Stimulated activated CD8-positive, alpha-beta memory T cell treated with anti-CD3 and anti-CD28 coated beads, Interleukin-12 subunit alpha, Interleukin-12 subunit beta, amount 100 ng/mL, for 24 hours (primary cell): ENCODE measurements around the gene ULK4.
"Not testable (repeated sequence)": the region's sequence is repeated elsewhere in the genome, so short reads cannot be mapped to it uniquely, and the experiment has no call there.

ENCODE experiments used
- DNase-seq: peaks from one replicate; pipeline ENCODE4 v3.0.0-alpha.2; 2020; ENCODE audit errors: extremely low read depth

The ULK4 gene

DNA sequence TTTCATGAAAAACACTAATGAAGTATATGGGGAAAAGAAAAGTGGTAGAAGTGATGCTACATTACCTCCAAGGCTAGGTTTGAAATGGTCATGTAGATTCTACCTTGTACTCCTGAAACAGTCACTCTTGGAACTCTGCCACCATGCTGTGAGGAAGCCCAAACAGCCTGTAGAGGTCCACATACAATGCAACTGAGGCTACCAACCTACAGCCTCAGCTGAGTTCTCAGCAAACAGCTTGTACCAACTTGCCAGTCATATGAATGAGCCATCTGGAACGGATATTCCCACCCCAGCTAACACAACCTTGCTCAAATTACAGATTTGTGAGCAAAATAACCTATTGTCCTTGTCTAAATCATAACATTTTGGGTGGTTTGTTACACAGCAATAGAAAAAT lies 193.5 kb downstream of the ULK4 start:
- DNase-seq: no peak

DNA sequence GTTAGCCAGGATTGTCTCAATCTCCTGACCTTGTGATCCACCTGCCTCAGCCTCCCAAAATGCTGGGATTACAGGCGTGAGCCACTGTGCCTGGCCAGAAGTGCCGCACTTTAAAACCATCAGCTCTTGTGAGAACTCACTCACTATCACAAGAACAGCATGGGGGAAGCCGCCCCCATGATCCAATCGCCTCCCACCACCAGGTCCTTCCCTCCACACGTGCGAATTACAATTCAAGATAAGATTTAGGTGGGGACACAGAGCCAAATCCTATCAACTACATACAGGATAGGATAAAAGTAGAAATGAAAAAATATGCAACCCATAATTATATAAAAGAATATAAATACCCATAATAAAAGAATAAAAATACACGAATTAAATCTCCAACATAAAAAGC lies 199.0 kb downstream of the ULK4 start:
- DNase-seq: not testable (repeated sequence)

DNA sequence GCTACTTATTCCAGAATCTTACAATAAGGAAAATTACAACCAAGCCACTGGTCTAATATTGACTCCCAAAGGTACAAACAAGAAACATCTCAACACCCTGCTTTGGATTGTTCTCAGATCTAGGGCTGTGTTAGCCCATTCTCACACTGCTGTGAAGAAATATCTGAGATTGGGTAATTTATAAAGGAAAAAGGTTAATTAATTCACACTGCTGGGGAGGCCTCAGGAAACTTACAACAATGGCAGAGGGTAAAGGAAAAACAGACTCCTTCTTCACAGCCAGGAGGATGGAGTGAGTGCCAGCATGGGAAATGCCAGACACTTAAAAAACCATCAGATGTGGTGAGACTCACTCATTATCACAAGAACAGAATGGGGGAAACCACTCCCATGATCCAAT lies 208.3 kb downstream of the ULK4 start:
- no peak for DNase-seq

DNA sequence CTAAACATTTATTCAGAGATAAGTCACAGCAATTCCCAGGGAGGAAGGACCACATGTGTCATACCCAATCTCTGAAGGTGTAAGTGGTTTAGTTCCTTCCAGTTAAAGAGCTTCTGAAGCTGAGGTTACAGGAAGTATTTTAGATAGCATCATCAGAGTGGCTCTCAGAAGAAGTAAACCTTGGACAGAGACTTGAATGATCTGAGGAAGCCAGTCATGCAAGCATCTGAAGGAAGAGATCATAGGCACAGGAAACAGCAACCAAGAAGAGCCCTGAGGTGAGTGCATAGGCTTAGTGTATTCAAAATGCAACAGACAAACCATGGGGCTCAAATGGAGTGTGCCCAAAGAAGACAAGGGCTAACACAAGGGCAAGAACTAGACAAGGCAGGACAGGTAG lies 210.3 kb downstream of the ULK4 start:
- DNase-seq: no peak

DNA sequence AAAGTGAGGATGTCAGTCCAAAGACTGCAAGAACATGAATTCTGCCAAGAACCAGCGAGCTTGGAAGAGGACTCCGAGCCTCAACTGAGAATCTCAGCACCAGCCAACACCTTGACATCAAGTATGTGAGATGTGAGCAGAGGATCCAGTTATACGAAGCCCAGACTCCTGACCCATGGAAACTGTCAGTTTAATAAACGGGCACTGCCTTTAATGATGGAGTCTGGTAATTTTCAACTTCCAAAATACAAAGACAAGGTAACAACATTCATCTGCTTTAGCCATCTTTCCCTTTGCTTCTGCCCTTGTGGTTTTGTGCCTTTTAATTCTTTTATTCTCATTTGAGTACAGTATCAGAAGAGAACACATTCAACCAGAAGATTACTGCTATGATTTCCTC lies 211.9 kb downstream of the ULK4 start:
- DNase-seq: no peak

DNA sequence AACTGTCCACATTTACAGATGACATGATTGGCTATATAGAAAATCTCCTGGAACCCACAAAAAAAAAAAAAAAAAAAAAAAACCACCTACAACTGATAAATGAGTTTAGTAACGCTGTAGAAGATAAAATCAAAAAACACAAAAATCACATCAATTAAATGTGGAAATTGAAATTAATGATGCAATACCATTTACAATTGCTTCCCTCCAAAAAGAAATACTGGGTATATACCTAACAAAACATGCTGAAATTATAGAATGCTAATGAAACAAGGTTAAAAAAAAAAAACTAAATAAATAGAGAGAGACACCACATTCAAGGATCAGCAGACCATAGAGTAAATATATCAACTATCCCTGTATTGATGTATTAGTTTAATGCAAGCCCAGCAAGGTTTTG lies 215.7 kb downstream of the ULK4 start:
- no peak for DNase-seq

DNA sequence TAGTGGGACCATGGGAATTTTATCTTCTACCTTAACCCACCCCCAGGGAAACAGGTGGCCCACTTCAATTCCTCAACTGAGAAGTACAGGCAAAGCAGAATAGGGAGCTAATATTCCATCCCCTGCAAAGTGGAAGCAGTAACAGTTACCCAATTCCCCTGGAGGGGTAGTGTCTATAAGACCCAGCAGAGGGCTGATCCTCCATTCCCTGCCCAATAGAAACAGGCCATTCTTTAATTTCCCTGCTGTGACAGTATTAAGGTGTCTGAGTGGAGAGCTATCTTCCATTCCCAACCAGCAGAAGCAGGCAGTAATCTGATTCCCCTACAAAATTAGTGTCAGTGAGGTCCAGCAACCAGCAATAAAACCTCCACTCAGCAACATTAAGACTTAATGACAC lies 219.8 kb downstream of the ULK4 start:
- DNase-seq: no peak

DNA sequence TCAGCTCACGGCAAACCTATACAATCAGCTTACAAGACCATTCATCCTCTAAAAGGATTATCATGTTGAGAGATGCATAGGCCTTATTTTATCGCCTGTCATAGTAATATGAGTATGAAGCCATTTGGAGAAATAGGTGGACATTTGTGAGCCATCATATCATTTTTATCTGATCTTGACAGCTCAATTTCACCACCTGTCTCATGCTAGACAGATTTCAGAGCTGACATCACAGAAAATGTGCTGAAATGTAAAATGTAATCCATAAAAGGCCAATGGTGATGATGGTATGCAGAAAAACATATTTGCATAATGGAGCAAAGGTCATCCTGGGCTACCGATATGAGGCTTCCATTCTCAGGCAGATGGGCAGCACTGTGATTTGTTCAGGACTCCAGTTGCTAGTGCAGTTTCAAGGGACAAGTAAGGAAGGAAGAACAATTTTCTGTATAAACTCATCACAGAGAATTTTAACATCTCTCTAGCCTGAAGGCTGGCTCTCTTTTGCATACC lies 221.5 kb downstream of the ULK4 start:
- DNase-seq: no peak

DNA sequence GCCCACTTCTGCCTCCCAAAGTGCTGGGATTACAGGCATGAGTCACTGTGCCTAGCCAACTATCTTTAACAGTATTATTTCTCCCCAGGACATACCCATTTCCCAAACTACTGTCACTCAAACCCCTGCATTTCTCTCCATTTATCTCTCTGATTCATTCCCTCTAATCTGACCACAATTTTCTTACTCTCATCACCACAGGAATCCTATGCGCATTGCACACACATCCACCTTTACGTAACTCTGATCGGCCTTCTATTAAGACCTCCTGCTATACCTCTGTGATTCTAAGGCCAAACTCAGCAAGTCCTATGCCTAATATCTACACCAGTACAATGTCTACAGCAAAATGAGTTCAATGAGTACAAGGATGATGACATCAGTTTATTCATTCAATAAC lies 235.0 kb downstream of the ULK4 start:
- no peak for DNase-seq

GRCh38 chr3:41717641-41718040 lies 244.3 kb downstream of the ULK4 start:
- no peak for DNase-seq

GRCh38 chr3:41716471-41716870 lies 245.4 kb downstream of the ULK4 start:
- DNase-seq: no peak

DNA sequence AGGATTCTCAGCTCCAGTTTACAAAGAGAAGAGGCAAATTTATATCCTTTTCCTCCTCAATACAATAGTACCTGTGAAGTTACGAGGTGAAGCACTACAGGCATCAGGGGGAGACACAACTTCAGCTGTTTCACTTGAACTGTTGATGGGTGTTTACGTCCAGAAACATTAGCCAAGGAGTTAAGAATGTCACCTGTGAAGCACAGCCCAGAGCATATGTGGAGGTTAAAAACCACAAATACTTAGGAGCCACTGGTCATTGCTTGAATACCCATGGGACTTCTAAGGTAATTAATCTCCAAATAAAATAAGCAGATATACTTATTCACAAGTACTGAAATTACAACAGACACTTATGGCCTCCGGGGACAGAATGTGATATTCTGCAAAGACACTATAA lies 246.5 kb downstream of the ULK4 start:
- no peak for DNase-seq

DNA sequence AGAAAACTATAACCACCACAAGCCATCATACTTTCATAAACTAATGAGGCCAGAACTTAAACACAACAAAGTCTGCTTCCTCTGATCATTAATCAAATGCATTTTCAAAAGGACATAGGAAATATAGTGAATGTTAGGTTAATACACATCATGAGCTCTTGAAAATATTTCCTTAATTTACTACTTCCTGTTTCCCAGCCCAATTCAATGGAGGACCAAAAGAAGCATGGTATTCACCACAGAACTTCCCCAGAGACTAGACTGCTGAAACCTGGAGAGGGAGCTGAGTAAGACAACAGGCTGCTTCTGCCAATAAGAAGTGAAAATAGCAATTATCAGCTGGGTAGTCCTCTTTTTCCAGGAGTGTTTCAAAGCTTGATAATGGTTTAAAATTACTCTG lies 250.3 kb downstream of the ULK4 start:
- no peak for DNase-seq

DNA sequence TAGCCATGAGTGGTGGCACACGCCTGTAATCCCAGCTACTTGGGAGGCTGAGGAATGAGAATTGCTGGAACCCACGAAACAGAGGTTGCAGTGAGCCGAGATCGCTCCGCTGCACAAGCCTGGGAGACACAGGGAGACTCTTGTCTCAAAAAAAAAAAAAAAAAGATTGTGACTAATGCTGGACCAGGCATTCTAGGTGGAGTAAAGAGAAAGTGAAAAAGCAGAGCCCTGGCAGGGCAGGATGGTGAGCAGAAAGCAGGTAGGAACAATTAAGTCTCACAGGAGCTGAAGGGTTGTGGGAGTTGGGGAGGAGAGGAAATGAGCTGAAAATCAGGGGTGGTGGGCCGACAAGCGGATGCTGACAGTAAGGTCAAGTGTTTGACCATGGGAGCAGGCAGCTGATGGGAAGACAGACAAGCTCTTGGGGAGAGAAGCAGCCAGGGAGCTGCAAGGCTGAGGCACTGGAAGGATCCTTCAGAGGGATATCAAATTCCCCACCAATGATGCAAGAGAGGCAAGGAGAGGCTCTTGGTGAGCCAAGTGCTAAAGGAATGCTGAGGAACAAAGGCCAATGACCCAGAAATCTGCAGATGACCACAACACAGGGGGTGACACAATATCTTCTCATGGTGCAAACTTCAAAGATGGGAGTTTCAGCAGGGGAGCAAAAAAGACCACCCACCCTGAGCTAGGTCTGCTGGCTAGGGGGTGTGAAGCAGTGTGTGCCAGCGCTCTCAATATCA lies 251.1 kb downstream of the ULK4 start:
- DNase-seq: no peak

DNA sequence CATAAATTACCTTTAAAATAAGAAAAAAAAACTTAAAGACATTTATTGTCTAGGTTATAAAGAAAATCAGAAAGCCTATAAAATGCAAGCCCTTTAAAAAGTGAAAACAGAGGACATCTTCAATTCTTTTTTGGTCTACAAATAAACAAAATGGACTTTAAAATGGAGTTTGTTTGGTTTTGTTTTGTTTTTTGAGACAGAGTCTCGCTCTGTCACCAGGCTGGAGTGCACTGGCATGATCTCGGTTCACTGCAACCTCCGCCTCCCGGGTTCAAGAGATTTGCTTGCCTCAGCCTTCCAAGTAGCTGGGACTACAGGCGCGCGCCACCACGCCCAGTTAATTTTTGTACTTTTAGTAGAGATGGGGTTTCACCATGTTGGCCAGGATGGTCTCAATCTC lies 252.7 kb downstream of the ULK4 start:
- not testable (repeated sequence) for DNase-seq

GRCh38 chr3:41708176-41708575 lies 253.7 kb downstream of the ULK4 start:
- no peak for DNase-seq

DNA sequence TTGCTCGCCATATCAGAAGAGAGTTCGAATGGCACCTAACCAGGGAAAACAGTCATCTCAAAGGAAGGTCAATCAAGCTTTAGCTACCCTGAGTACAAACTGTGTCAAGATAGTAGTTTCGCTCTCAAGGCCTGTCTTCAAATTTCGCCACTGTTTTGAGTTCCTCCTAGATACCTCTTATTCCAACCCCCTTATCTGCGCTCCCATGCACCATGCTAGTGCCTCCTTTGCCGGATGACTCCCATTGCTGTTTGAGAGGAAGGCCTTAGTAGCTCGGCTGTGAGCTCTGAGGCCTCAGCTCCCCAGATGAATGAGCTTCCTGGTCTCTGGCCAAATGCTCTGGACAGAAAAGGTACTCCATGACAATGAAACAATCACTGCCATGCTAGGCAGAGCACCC lies 256.0 kb downstream of the ULK4 start:
- DNase-seq: no peak

- no peak for DNase-seq
Measured at GRCh38 chr3:41701191-41701698, 260.7 kb downstream of the ULK4 start.

GRCh38 chr3:41700155-41700554 lies 261.7 kb downstream of the ULK4 start:
- DNase-seq: no peak

DNA sequence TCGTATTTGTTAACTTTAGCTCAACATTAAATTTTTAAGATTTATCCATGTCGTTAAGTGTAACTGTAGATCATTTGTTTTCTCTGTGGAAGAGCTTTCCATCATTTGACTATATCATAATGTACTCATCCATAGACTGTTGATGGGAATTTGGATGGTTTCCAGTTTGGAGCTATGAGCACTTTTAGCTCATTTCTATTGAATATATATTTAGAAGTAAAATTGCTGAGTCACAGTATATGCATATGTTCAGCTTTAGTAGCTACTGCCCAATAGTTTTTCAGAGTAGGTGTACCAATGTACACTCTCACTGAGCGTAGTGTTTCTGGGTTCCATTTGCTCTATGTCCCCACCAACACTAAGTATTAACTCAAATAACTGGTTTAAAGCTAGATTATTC lies 263.0 kb downstream of the ULK4 start:
- no peak for DNase-seq

- no peak for DNase-seq
Measured at GRCh38 chr3:41697702-41698101, 264.2 kb downstream of the ULK4 start.

- not testable (repeated sequence) for DNase-seq
Measured at GRCh38 chr3:41695806-41696205, 266.1 kb downstream of the ULK4 start.

- DNase-seq: no peak
Measured at GRCh38 chr3:41693799-41694198, 268.1 kb downstream of the ULK4 start.
